ENCODE data around the gene PTPN12. TPM values are rescaled to one million over a fixed set of nuclear protein-coding genes. Genes with fewer than 3 reads are reported as not detected.

The PTPN12 gene
- total and polyA plus RNA-seq, 2 of the 4 experiments (the other 2 are of a cell fraction): 24.7 to 31.0 TPM

DNA sequence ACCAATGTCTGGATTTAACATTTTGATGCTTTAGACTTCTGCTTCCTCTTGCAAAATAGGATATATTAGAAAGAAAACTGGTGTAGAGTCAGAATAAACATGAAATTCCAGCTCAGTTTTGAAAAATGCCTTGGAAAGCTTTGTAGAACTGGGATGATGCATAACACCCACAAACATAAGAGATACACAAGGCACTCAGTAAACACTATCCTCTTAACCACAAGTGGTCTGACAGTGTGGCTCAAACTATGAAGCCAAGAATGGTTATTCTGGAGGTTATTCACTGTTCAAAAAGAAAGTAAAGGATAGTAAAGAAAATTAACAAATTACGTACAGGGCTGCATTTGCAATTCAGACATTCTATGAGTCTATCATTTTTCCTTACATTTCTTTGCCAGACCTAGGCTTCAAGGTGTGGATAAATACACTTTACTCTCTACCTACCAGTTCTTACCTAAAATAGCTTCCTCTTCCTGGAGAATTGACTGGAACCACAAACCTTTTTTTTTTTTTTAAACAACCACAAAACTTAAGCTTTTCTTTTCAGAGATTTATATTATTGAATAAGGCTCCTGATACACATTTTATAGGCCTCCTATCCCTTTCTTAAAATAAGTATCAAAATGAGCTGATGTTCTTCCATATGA lies 150.1 kb downstream of the PTPN12 start:
- H4K91ac ChIP-seq (ENCODE audit: insufficient read depth, low read depth, low read length): no peak overlapping the region
- no peak overlapping the region for H2BK15ac ChIP-seq (ENCODE audit: low read depth, low read length)
- BruUV-seq (replicated peaks): no TSS peak
- no peak overlapping the region for H3K56ac ChIP-seq (ENCODE audit: extremely low read depth, insufficient read depth, low read length)
- peaks cover 20% of the 10 kb centered on the region for H3K9me1 ChIP-seq (ENCODE audit: insufficient read depth, low read length)
- no peak overlapping the region for H4K5ac ChIP-seq (ENCODE audit: low read depth, low read length)
- H3K27me3 ChIP-seq (ENCODE audit: control insufficient read depth, insufficient read depth, low read length): no peaks in the 10 kb centered on the region
- no peak overlapping the region for H3K27ac ChIP-seq (ENCODE audit: insufficient read depth, low read length)
- peaks cover 29 to 71% of the 10 kb centered on the region in 2 experiments for H3K79me1 ChIP-seq (ENCODE audit: low read depth in 1 of 2, low read length in 2 of 2)
- no peaks in the 10 kb centered on the region for H3K9me3 ChIP-seq (ENCODE audit: control insufficient read depth, insufficient read depth, low read length)
- H2BK120ac ChIP-seq (ENCODE audit: low read depth, low read length): no peak overlapping the region
- H3K23ac ChIP-seq (ENCODE audit: low read depth, low read length): no peak overlapping the region
- no peak overlapping the region for H2AFZ ChIP-seq (replicated peaks; ENCODE audit: low read length, poor library complexity)
- H3K18ac ChIP-seq (ENCODE audit: low read depth, low read length): no peak overlapping the region
- H2BK20ac ChIP-seq (ENCODE audit: low read depth, low read length): no peak overlapping the region
- peak overlapping the region; percentile 76 for H2BK5ac ChIP-seq (ENCODE audit: low read depth, low read length, poor library complexity, severe bottlenecking)
- H3K9ac ChIP-seq (ENCODE audit: low read depth, low read length): no peak overlapping the region
- H2AK5ac ChIP-seq (ENCODE audit: low read depth, low read length): no peak overlapping the region
- H3K4me3 ChIP-seq (ENCODE audit: insufficient read depth, low read depth, low read length): no peak overlapping the region
- TF ChIP-seq, protein P1, sequence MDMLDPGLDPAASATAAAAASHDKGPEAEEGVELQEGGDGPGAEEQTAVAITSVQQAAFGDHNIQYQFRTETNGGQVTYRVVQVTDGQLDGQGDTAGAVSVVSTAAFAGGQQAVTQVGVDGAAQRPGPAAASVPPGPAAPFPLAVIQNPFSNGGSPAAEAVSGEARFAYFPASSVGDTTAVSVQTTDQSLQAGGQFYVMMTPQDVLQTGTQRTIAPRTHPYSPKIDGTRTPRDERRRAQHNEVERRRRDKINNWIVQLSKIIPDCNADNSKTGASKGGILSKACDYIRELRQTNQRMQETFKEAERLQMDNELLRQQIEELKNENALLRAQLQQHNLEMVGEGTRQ (IDR thresholded peaks at IDR 0.05; ENCODE audit: low read depth, low read length): no peak
- TF ChIP-seq RCOR1 (IDR thresholded peaks at IDR 0.05; ENCODE audit: insufficient replicate concordance, low read length) (peak; percentile 36), CEBPB (IDR thresholded peaks at IDR 0.05; ENCODE audit: low read depth, low read length) (peak; percentile 37; the same call in 1 of the 2 replicates), NFE2L2 (IDR thresholded peaks at IDR 0.05; ENCODE audit: low read depth, low read length) (no peak), FOS (IDR thresholded peaks at IDR 0.05; ENCODE audit: low read depth, low read length) (peak; percentile 29; the same call in 1 of the 2 replicates), MAFK (IDR thresholded peaks at IDR 0.05; ENCODE audit: low read depth, low read length) (no peak), MXI1 (IDR thresholded peaks at IDR 0.05; ENCODE audit: borderline replicate concordance, low read depth, low read length) (no peak), POLR2A (IDR thresholded peaks at IDR 0.05; ENCODE audit: low read depth, low read length) (no peak)
- no peak overlapping the region for H3K14ac ChIP-seq (replicated peaks; ENCODE audit: low read depth, low read length)
- H3K4me1 ChIP-seq (ENCODE audit: control insufficient read depth, insufficient read depth, low read length): peaks cover 19% of the 10 kb centered on the region; the same call in 1 of the 2 replicates
- no CpG with 5 or more reads among the region's 1 CpG for WGBS, 2 experiments (ENCODE audit: extremely low coverage in 2 of 2, insufficient read length in 1 of 2)
- peak; percentile 90 for ATAC-seq (ENCODE audit: low read depth)
- ChIA-PET CTCF (interaction anchor here (0.5 to 0.6 kb wide), 3 partner anchors 33 to 176 kb away, joined by 3 to 4 read pairs (median 3); no protein-coding TSS in a partner anchor), POLR2A (ENCODE audit: unreplicated experiment) (interaction anchor here (0.6 kb wide), 1 partner anchor 73 kb away, joined by 3 read pairs; no protein-coding TSS in a partner anchor)
- H4K20me1 ChIP-seq (ENCODE audit: insufficient read depth, low read length): peaks cover 31% of the 10 kb centered on the region; the same call in 1 of the 2 replicates
- H3K36me3 ChIP-seq (ENCODE audit: control insufficient read depth, insufficient read depth, low read length): peaks cover 11% of the 10 kb centered on the region
- dilution Hi-C loops (cut with HindIII; ENCODE audit: low sequenced_read_pairs, unreplicated experiment) (no loop called here), in situ Hi-C loops (cut with MboI; ENCODE audit: low sequenced_read_pairs) (no loop called here), intact Hi-C loops (cut with micrococcal nuclease) (loop anchor here (1.0 kb wide), 1 partner anchor 9 kb away; the partner anchor contains the start of gene RSBN1L)
- DNase-seq: peak; percentile 85
- H2AK9ac ChIP-seq (replicated peaks; ENCODE audit: low read depth, low read length, poor library complexity): no peak overlapping the region
- peak overlapping the region; percentile 97 for H3K4me2 ChIP-seq (ENCODE audit: low read depth, low read length)
- H4K8ac ChIP-seq (ENCODE audit: low read depth in 2 of 2, low read length in 2 of 2): no peak overlapping the region
- no peak overlapping the region; the same call in 1 of the 2 replicates for H3K4ac ChIP-seq (ENCODE audit: low read depth, low read length)

Data from IMR-90 (cell line).